Dedifferentiated amniotic fluid mesenchymal stem cell (primary cell): ENCODE results near the gene RHBDL2.
"Not testable (repeated sequence)": the region's sequence is repeated elsewhere in the genome, so short reads cannot be mapped to it uniquely, and the experiment has no call there.

Experiments used
- DNase-seq: peaks from one replicate; pipeline ENCODE4 v3.0.0-alpha.2; 2016; ENCODE audit errors: extremely low spot score

RHBDL2 gene

DNA sequence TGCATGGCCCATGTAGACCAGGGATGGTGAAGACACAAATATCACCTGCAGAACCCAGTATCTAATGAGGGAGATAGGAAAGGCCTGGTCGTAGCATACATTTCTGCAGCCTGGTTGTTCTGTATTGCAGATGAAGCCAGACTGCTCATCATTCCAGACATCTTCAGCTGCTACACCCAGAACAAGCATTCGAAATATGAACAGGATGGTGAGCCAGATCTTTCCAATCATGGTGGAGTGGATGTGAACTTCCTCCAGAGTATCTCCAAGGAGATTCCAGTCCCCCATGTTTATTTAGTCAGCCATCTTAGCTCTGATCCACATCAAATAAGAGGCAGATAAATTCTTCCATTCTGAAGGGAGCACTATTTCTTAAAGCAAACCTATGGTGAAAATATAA lies 65.8 kb downstream of the RHBDL2 start:
- DNase-seq = no peak

- peak; percentile 76 for DNase-seq
These were observed 68.3 kb downstream of the RHBDL2 start, which contains the start of gene MYCBP for GRCh38 chr1:38873027-38873969. TSS of gene MYCBP (minus strand) at chr1:38873348. CDS start at chr1:38873305, 43 bp downstream.

- DNase-seq = no peak
These were observed 69.1 kb downstream of the RHBDL2 start for GRCh38 chr1:38872401-38873026.

DNA sequence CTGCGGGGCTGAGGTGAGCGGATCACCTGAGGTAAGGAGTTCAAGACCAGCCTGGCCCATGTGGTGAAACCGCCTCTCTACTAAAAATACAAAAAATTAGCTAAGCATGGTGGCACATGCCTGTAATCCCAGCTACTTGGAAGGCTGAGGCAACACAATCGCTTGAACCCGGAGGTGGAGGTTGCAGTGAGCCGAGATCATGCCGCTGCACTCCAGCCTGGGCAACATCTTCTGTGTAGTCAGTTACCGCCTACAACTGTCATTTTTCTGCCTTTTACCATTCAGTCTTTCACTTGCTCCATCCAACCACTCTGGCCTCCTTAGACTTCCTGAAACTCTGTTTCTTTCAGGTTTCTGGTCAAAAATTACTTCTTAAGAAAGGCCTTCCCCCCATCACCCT lies 70.6 kb downstream of the RHBDL2 start:
- DNase-seq = no peak

GRCh38 chr1:38867208-38867607 lies 74.4 kb downstream of the RHBDL2 start:
- DNase-seq = no peak

DNA sequence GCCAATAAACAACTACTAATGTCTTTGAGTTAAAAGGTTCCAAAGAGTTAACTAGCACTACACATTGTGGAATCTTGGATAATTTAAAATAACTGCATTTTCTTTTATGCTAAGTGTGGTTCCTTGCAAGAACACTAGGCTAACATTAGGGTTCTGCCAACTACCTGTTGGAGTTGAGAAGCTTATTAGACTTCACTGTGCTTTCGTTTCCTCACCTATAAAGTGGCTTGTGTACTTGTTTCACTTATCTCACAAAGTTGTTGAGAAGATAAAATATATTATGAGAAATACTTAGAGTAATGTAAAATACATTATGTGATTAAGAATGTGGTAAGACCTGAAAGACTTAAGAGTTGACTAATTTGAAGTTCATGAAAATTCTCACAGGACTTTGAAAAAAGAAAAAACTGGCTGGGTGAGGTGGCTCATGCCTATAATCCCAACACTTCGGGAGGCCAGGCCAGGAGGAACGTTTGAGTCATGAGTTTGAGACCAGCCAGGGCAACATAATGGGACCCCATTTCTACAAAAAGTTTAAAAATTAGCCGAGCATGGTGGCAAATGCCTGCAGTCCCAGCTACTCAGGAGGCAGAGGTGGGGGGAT lies 76.4 kb downstream of the RHBDL2 start:
- DNase-seq = no peak

DNA sequence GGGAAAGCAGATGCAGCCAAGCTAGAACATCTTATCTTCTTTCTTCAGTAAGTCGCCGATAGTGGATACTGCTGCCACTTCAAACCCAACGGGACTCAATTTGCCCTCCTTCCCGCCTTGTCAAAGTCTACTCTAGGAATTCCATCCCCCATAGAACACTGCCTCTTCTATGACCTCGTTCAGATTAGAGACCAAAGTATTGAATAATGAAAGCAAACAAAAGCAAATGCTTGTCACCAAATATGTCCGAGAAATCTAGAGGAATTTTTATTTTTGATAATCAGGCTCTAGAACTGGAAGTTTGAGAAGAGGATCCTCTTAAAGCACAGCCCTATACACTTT lies 81.2 kb downstream of the RHBDL2 start:
- DNase-seq = no peak

GRCh38 chr1:38859561-38860453 lies 81.8 kb downstream of the RHBDL2 start, which contains the start of gene RRAGC:
TSS of gene RRAGC (minus strand) at chr1:38859772. CDS start at chr1:38859646, 126 bp downstream.
- peak; percentile 98 for DNase-seq

- DNase-seq = peak; percentile 45
These were observed 82.6 kb downstream of the RHBDL2 start for GRCh38 chr1:38858833-38859560.

DNA sequence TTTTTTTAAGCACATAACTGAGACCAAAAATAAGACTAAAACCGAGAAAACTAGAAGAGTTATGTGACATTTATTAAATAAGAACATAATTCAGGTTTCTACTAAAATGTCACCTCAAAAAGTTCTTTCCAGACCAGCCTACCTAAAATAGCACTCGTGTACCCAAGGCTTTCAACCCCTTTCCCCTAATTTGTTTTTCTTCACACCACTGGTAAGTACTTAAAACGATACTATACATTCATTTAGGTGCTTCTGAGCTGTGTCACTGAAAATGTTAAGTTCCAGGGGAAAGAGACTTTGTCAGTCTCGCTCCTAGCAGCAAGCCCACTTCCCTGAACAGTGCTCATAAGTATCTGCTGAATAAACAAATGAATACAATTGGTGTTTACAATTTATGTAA lies 88.8 kb downstream of the RHBDL2 start:
- no peak for DNase-seq

DNA sequence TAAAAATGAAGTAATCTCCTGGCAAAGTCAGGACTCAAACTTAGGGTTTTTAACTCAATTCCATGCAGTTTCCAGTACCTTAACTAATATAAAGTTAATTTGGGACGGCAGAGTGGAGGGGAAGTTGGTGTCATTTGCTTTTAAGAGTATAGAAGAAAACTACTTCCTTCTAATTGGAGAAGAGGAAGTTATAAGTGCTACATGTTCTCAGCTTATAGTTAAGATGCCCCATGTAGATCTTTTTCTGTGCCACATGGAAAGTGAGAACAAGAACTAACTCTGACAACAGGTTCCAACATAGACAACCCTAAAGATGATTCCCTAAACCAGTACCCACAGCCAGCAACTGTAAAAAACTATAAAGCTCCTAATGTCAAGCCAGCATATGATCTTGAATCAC lies 93.6 kb downstream of the RHBDL2 start:
- no peak for DNase-seq

DNA sequence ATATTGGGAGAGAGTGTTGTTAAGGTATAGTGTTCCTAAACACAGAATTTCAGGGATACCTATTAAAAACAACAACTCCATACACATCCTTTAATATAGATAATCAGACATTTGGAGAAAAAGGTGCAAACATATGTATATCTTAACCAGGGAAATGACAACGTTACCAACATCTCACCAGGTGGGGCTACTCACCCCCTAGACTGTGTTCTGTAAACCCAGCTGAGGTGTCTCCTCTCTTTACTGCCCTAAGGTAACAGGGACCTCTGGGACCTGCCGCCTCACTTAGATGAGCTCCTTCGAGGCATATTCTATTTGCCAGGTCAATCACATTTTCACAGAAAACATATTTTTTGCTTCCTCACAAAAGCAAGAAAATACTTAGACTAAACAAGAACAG lies 95.4 kb downstream of the RHBDL2 start:
- no peak for DNase-seq

DNA sequence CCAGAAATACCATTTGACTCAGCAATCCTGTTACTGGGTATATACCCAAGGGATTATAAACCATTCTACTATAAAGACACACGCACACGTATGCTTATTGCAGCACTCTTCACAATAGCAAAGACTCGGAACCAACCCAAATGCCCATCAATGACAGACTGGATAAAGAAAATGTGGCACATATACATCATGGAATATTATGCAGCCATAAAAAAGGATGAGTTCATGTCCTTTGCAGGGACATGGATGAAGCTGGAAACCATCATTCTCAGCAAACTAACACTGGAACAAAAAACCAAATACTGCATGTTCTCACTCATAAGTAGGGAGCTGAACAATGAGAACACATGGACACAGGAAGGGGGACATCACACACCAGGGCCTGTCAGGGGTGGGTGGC lies 96.5 kb downstream of the RHBDL2 start:
- DNase-seq = not testable (repeated sequence)

DNA sequence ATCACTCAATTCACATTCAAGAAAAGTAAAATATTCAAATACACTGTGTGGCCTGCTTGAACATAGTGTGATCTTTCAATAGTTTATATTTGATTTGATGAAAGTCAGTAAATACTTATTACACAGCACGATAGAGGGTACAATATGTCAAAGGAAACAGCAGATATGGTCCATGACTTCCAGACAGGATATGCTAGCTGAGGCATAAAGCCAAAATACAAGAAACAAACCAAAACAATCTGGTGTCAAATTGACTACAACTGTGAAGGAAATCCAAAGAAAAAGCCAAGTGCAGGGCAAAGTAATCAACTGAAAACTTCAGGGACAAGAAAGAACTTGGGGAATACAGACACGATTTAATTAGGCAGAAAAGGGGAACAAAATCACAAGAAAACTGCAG lies 101.3 kb downstream of the RHBDL2 start:
- DNase-seq = no peak

DNA sequence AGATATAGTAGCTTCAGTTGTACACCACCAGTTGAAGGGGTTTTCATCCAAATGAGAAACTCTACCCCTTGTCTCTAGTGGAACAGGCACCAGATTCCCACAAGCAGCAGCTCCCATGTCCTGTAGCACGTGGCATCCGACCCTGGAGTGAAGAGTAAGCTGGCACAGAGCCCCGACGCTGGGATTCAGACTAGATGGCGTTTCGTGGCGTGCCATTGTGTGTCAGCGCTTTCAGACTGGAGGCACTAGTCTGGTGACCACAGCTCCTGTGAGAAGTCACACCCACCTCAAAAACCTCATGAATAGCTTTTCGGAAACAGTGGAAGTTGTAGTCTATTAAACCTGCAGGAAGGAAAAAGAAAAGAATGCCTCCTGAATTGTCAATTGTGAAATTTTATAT lies 102.3 kb downstream of the RHBDL2 start:
- DNase-seq = no peak

- DNase-seq = not testable (repeated sequence)
These were observed 105.3 kb downstream of the RHBDL2 start for GRCh38 chr1:38836316-38836715.
